GM19397 (cell line): ENCODE measurements around the gene KCNQ1.

ENCODE experiments used
- ATAC-seq: cut with Tn5 transposase; IDR thresholded peaks from one replicate; pipeline ENCODE4 v1.9.1; 2021; ENCODE audit warnings: mild to moderate bottlenecking, moderate library complexity; ENCODE audit not compliant: unreplicated experiment

The KCNQ1 gene

GRCh38 chr11:2862395-2863275 lies 417.8 kb downstream of the KCNQ1 start:
- no peak for ATAC-seq

- no peak for ATAC-seq
Measured at GRCh38 chr11:2863276-2863618, 418.4 kb downstream of the KCNQ1 start.

- no peak for ATAC-seq
Measured at GRCh38 chr11:2864901-2865300, 420.1 kb downstream of the KCNQ1 start.

GRCh38 chr11:2865922-2866577 lies 421.2 kb downstream of the KCNQ1 start:
- ATAC-seq: no peak

GRCh38 chr11:2867142-2867541 lies 422.3 kb downstream of the KCNQ1 start:
- ATAC-seq: no peak

GRCh38 chr11:2867722-2868505 lies 423.1 kb downstream of the KCNQ1 start:
- no peak for ATAC-seq

GRCh38 chr11:2868506-2869133 lies 423.8 kb downstream of the KCNQ1 start:
- ATAC-seq: no peak

GRCh38 chr11:2869134-2869526 lies 424.3 kb downstream of the KCNQ1 start:
- no peak for ATAC-seq

- no peak for ATAC-seq
Measured at GRCh38 chr11:2869561-2870427, 425.0 kb downstream of the KCNQ1 start.

- ATAC-seq: no peak
Measured at GRCh38 chr11:2870460-2870859, 425.7 kb downstream of the KCNQ1 start.

GRCh38 chr11:2870969-2871680 lies 426.3 kb downstream of the KCNQ1 start:
- ATAC-seq: no peak

- ATAC-seq: no peak
Measured at GRCh38 chr11:2874963-2875362, 430.2 kb downstream of the KCNQ1 start.

- ATAC-seq: no peak
Measured at GRCh38 chr11:2877474-2877873, 432.7 kb downstream of the KCNQ1 start.

GRCh38 chr11:2878782-2879181 lies 434.0 kb downstream of the KCNQ1 start:
- no peak for ATAC-seq

GRCh38 chr11:2880646-2881045 lies 435.8 kb downstream of the KCNQ1 start:
- no peak for ATAC-seq

- ATAC-seq: no peak
Measured at GRCh38 chr11:2881076-2881980, 436.5 kb downstream of the KCNQ1 start.

GRCh38 chr11:2881981-2882375 lies 437.2 kb downstream of the KCNQ1 start:
- ATAC-seq: no peak

GRCh38 chr11:2882396-2883110 lies 437.7 kb downstream of the KCNQ1 start:
- no peak for ATAC-seq
